Heart left ventricle (tissue), 13 donors: ENCODE data around the gene ALKBH6.

ENCODE experiments used
- CTCF ChIP-seq, 12 donors: fragments of 200-600 bp; sonication (generic) in 4 of 12; IDR thresholded peaks; one replicate each; pipeline versions ENCODE4 v1.5.0 to v1.8.0; 2018 to 2022; ENCODE audit warnings: antibody characterized with exemption in 12 of 12, mild to moderate bottlenecking in 5 of 12
- POLR2A ChIP-seq, 2 donors: fragments of 450-650 bp; IDR thresholded peaks; one replicate each; pipeline ENCODE4 v1.6.1; 2017; ENCODE audit warnings: antibody characterized with exemption in 2 of 2, mild to moderate bottlenecking in 2 of 2, moderate library complexity in 2 of 2
- donor health status: ischemic (EF 13 %, LVEDD 7.1; RV severe dilation, severe dysfunction).
- donor health status: DM: no; HTN: yes; CAD: no.
- donor health status: DM: no; HTN: no; CAD: no.
- donor health status: ischemic (EF 25% LVEDD 6.9; RV normal size, moderate dysfunction).
- donor health status: ischemic (EF 25% LVEDD 5.7; RV mildly dilated, moderate dysfunction).
- donor health status: ischemic (EF 35%, LVEDD 5.7; RV mildly dilated, moderate dysfunction).
- donor health status: nonischemic (EF 11% LVEDD 7.7; RV severe dilation, severe dysfunction).
- donor health status: DM: yes; HTN: yes; CAD: no.
- donor health status: PGD.
- donor health status: ischemic (EF 29% LVEDD 5.4; RV normal size, mild dysfunction).
- donor health status: nonischemic (EF 23%, LVEDD 6.1; RV moderate dilation, normal function).

- no peak for TF ChIP-seq CTCF (IDR thresholded peaks at IDR 0.05)
- TF ChIP-seq POLR2A (IDR thresholded peaks at IDR 0.05) = no peak
Observed at GRCh38 chr19:36059180-36059910, 45.3 kb upstream of the ALKBH6 start.
